Trophoblast cell (in vitro differentiated cells and primary cell): ENCODE results near the gene DHRSX.

ENCODE experiments used
- DNase-seq, 2 donors: peaks; one replicate each; pipeline ENCODE4 v3.0.0-alpha.2; 2016
- H2AFZ ChIP-seq: 2 replicates; pipeline ENCODE4 v1.6.1; 2013; ENCODE audit warnings: low read length, moderate library complexity, mild to moderate bottlenecking; ENCODE audit not compliant: insufficient read depth, poor library complexity
- H2AK5ac ChIP-seq: 2 replicates; pipeline ENCODE4 v1.6.1; 2013; ENCODE audit warnings: mild to moderate bottlenecking, low read length
- H2BK120ac ChIP-seq: 2 replicates; pipeline ENCODE4 v1.6.1; 2013; ENCODE audit warnings: low read length, mild to moderate bottlenecking, moderate library complexity; ENCODE audit not compliant: insufficient read depth, poor library complexity
- H2BK12ac ChIP-seq: 2 replicates; pipeline ENCODE4 v1.6.1; 2013; ENCODE audit warnings: mild to moderate bottlenecking, low read length, moderate library complexity
- H2BK5ac ChIP-seq: 2 replicates; pipeline ENCODE4 v1.6.1; 2013; ENCODE audit warnings: low read length, low read depth, moderate library complexity, mild to moderate bottlenecking; ENCODE audit not compliant: poor library complexity
- H3K14ac ChIP-seq: 2 replicates; pipeline ENCODE4 v1.6.1; 2013; ENCODE audit warnings: mild to moderate bottlenecking, low read length
- H3K18ac ChIP-seq: 2 replicates; pipeline ENCODE4 v1.6.1; 2013; ENCODE audit warnings: mild to moderate bottlenecking, low read length
- H3K23ac ChIP-seq: 2 replicates; pipeline ENCODE4 v1.6.1; 2013; ENCODE audit warnings: low read length
- H3K27ac ChIP-seq: 2 replicates; pipeline ENCODE4 v1.5.1; 2013; ENCODE audit warnings: low read depth, mild to moderate bottlenecking, inconsistent platforms, low read length, moderate library complexity
- H3K27me3 ChIP-seq: 2 replicates; pipeline ENCODE4 v1.6.1; 2013; ENCODE audit warnings: inconsistent platforms, mild to moderate bottlenecking, low read length, moderate library complexity; ENCODE audit not compliant: insufficient read depth
- H3K36me3 ChIP-seq, 2 experiments: 1 replicate in 1 of 2; 2 replicates in 1 of 2; pipeline ENCODE4 v1.6.1; 2013; ENCODE audit warnings: low read length in 2 of 2, mild to moderate bottlenecking in 2 of 2, moderate library complexity in 1 of 2; ENCODE audit not compliant: insufficient read depth in 2 of 2, control insufficient read depth in 1 of 2
- H3K4ac ChIP-seq: 2 replicates; pipeline ENCODE4 v1.6.1; 2013; ENCODE audit warnings: low read depth, mild to moderate bottlenecking, low read length, moderate library complexity
- H3K4me1 ChIP-seq, 2 experiments: 1 replicate in 1 of 2; 2 replicates in 1 of 2; pipeline ENCODE4 v1.6.1; 2013; ENCODE audit warnings: low read length in 2 of 2, mild to moderate bottlenecking in 2 of 2, moderate library complexity in 1 of 2; ENCODE audit not compliant: insufficient read depth in 2 of 2, control insufficient read depth in 1 of 2
- H3K4me2 ChIP-seq: 2 replicates; pipeline ENCODE4 v1.6.1; 2013; ENCODE audit warnings: inconsistent platforms, mild to moderate bottlenecking, low read length, moderate library complexity
- H3K4me3 ChIP-seq: 2 replicates; pipeline ENCODE4 v1.5.1; 2013; ENCODE audit warnings: mild to moderate bottlenecking, low read depth, low read length, inconsistent platforms
- H3K79me1 ChIP-seq: one replicate; pipeline ENCODE4 v1.6.1; 2013; ENCODE audit warnings: low read length
- H3K79me2 ChIP-seq: 2 replicates; pipeline ENCODE4 v1.6.1; 2013; ENCODE audit warnings: low read length, mild to moderate bottlenecking; ENCODE audit not compliant: control insufficient read depth, insufficient read depth, poor library complexity
- H3K9ac ChIP-seq: 2 replicates; pipeline ENCODE4 v1.6.1; 2013; ENCODE audit warnings: mild to moderate bottlenecking, low read length
- H3K9me3 ChIP-seq: 2 replicates; pipeline ENCODE4 v1.6.1; 2013; ENCODE audit warnings: low read depth, mild to moderate bottlenecking, control low read depth, inconsistent platforms, low read length; ENCODE audit not compliant: insufficient read depth
- H4K12ac ChIP-seq: 2 replicates; pipeline ENCODE4 v1.6.1; 2013; ENCODE audit warnings: low read depth, mild to moderate bottlenecking, low read length, moderate library complexity
- H4K8ac ChIP-seq: 2 replicates; pipeline ENCODE4 v1.6.1; 2013; ENCODE audit warnings: low read depth, mild to moderate bottlenecking, low read length, moderate library complexity
- H4K91ac ChIP-seq: one replicate; pipeline ENCODE4 v1.6.1; 2013; ENCODE audit warnings: low read depth, mild to moderate bottlenecking, low read length, moderate library complexity
- WGBS: extraction: QIAGEN DNeasy Blood & Tissue Kit; methylation state at CpG from one replicate; pipeline ENCODE4 v1.1.7; 2013; ENCODE audit warnings: missing lambda C conversion rate; ENCODE audit not compliant: insufficient read length, insufficient coverage; ENCODE audit errors: extremely low coverage; 5-methylcytosine and 5-hydroxymethylcytosine counted together

Gene DHRSX

DNA sequence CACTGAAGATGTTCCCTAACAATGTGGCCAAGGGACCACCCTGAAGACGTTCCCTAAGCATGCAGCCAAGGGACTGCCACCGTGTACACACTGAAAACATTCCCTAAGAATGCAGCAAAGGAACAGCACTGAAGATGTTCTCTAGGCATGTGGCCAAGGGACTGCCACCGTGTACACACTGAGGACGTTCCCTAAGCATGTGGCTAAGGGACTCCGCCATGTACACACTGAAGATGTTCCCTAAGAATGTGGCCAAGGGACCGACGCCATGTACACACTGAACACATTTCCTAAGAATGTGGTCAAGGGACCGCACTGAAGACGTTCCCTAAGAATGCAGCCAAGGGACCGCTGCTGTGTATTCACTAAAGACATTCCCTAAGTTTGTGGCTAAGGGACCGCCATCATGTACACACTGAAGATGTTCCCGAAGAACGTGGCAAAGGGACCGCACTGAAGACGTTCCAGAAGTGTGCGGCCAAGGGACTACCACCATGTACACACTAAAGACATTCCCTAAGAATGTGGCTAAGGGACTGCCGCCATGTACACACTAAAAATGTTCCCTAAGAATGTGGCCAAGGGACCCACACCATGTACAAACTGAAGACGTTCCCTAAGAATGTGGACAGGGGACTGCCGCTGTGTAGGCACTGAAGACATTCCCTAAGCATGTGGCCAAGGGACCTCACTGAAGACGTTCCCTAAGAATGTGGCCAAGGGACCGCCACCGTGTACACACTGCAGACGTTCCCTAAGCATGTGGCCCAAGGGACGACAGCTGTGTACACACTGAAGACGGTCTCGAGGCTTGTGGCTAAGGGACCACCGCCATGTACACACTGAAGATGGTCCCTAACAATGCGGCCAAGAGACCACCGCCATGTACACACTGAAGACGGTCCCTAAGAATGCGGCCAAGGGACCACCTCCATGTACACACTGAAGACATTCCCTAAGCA is 54.8 kb downstream of the DHRSX start:
- Histone ChIP-seq H3K27me3 (no peaks in the 10 kb centered on the region), H2AFZ (no peak overlapping the region), H2BK12ac (no peak overlapping the region), H4K91ac (no peak overlapping the region), H3K36me3 (no peaks in the 10 kb centered on the region), H2BK120ac (no peak overlapping the region), H3K79me2 (no peaks in the 10 kb centered on the region), H4K12ac (no peak overlapping the region), H2AK5ac (no peak overlapping the region), H3K4me1 (no peaks in the 10 kb centered on the region), H3K4me2 (no peak overlapping the region), H3K27ac (no peak overlapping the region), H3K79me1 (no peaks in the 10 kb centered on the region), H3K9ac (no peak overlapping the region), H3K9me3 (peaks cover 9% of the 10 kb centered on the region), H3K4me3 (no peak overlapping the region), H3K4ac (no peak overlapping the region), H3K18ac (no peak overlapping the region), H3K14ac (no peak overlapping the region), H3K23ac (no peak overlapping the region), H2BK5ac (no peak overlapping the region), H4K8ac (no peak overlapping the region)
- no peak for DNase-seq
- WGBS = no CpG with 5 or more reads among the region's 31 CpGs

DNA sequence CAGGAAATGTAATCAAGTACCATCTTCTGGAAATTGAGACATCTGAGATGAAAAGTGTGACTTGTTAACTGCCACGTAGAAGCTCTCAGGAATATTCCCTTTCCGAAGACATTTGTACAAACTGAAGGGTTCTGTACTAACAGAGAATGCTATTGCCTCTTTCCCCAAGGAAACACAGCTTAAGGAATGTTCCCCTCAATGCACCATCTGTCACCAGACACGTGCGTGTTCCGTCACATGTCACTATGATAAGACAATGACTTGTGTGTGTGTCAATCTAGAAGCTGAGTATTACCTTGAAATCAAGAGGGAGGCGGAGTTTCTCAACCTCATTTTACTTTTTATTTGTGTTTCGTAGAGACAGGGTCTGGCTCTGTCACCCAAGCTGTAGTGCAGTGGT is 58.1 kb downstream of the DHRSX start:
- no peak overlapping the region for H2BK120ac ChIP-seq
- no peak overlapping the region for H3K18ac ChIP-seq
- H3K4ac ChIP-seq = no peak overlapping the region
- H3K14ac ChIP-seq = no peak overlapping the region
- no peak for DNase-seq
- H2AFZ ChIP-seq = no peak overlapping the region
- WGBS = no CpG with 5 or more reads among the region's 7 CpGs
- no peak overlapping the region for H2BK12ac ChIP-seq
- no peak overlapping the region for H3K9ac ChIP-seq
- H3K27ac ChIP-seq = no peak overlapping the region
- no peak overlapping the region for H3K23ac ChIP-seq
- no peaks in the 10 kb centered on the region for H3K79me1 ChIP-seq
- H2AK5ac ChIP-seq = no peak overlapping the region
- peaks cover 9% of the 10 kb centered on the region for H3K9me3 ChIP-seq
- H3K4me2 ChIP-seq = no peak overlapping the region
- H3K4me3 ChIP-seq = no peak overlapping the region
- H3K79me2 ChIP-seq = no peaks in the 10 kb centered on the region
- H3K27me3 ChIP-seq = no peaks in the 10 kb centered on the region
- H2BK5ac ChIP-seq = no peak overlapping the region
- no peak overlapping the region for H4K91ac ChIP-seq
- no peak overlapping the region for H4K12ac ChIP-seq
- no peak overlapping the region for H4K8ac ChIP-seq
- no peaks in the 10 kb centered on the region for H3K4me1 ChIP-seq
- peaks cover 0 to 7% of the 10 kb centered on the region in 2 experiments for H3K36me3 ChIP-seq

DNA sequence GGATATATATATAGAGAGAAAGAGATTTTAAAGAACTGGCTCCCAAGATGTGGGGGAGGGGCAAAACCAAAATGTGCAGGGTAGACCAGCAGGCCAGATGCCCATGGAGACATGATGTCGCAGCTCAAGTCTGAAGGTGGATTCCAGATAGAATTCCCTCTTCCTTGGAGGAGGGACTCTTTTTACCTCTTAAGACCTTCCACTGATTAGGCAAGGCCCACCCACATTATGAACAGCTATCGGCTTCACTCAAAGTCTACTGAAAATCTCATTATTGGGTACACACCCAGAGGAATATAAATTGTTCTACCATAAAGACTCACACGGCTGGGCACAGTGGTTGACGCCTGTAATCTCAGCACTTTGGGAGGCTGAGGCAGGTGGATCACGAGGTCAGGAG is 59.3 kb downstream of the DHRSX start:
- no peak for DNase-seq
- Histone ChIP-seq H3K4me3 (no peak overlapping the region), H2AFZ (no peak overlapping the region), H4K8ac (no peak overlapping the region), H3K14ac (no peak overlapping the region), H2BK5ac (no peak overlapping the region), H3K36me3 (peaks cover 0 to 7% of the 10 kb centered on the region in 2 experiments), H3K23ac (no peak overlapping the region), H2AK5ac (no peak overlapping the region), H4K12ac (no peak overlapping the region), H3K4me1 (no peaks in the 10 kb centered on the region), H2BK12ac (no peak overlapping the region), H3K4ac (no peak overlapping the region), H3K79me1 (no peaks in the 10 kb centered on the region), H3K27ac (no peak overlapping the region), H3K79me2 (no peaks in the 10 kb centered on the region), H3K18ac (no peak overlapping the region), H3K9ac (no peak overlapping the region), H4K91ac (no peak overlapping the region), H2BK120ac (no peak overlapping the region), H3K27me3 (no peaks in the 10 kb centered on the region), H3K9me3 (peaks cover 5% of the 10 kb centered on the region), H3K4me2 (no peak overlapping the region)
- WGBS = no CpG with 5 or more reads among the region's 5 CpGs

DNA sequence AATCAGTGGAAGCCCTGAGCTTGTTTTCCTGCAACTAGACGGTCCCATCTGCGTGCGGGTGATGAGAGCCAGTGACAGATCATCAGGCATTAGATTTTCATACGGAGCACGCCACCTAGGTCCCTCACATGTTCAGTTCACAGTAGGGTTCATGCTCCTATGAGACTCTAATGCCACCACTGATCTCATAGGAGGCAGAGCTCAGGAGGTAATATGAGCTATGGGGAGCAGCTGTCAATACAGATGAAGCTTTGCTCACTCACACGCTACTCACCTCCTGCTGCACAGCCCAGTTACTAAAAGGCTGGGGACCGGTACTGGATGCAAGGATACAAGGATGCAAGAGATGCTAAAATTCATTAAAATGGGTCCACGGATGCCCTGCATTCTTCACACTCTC is 61.2 kb downstream of the DHRSX start:
- no peaks in the 10 kb centered on the region for H3K79me1 ChIP-seq
- H3K9ac ChIP-seq = no peak overlapping the region

More for the DNA sequence above, 61.2 kb downstream of the DHRSX start:
- Histone ChIP-seq H3K14ac (no peak overlapping the region), H3K9me3 (no peaks in the 10 kb centered on the region), H3K23ac (no peak overlapping the region), H3K4me1 (no peaks in the 10 kb centered on the region), H3K27me3 (no peaks in the 10 kb centered on the region), H4K91ac (no peak overlapping the region), H2AK5ac (no peak overlapping the region), H3K4ac (no peak overlapping the region), H3K18ac (no peak overlapping the region), H4K12ac (no peak overlapping the region), H2BK120ac (no peak overlapping the region), H2AFZ (no peak overlapping the region), H3K27ac (no peak overlapping the region), H3K79me2 (no peaks in the 10 kb centered on the region), H3K4me2 (no peak overlapping the region), H4K8ac (no peak overlapping the region), H3K4me3 (no peak overlapping the region), H2BK5ac (no peak overlapping the region), H2BK12ac (no peak overlapping the region), H3K36me3 (peaks cover 0 to 7% of the 10 kb centered on the region in 2 experiments)
- DNase-seq = no peak
- WGBS = no CpG with 5 or more reads among the region's 8 CpGs
